PC-3 (cell line): ENCODE measurements around the gene CAPG. TPM values are rescaled to one million over a fixed set of nuclear protein-coding genes. Genes with fewer than 3 reads are reported as not detected.

Experiments
- ATAC-seq: fragments of 200-7000 bp; cut with Tn5 transposase; 2 replicates; pipeline ENCODE4 v1.9.1; 2020; ENCODE audit warnings: mild to moderate bottlenecking, moderate library complexity
- BruUV-seq: library from RNA; stranded (reverse); fragments of 400-500 nt; replicated peaks from 2 replicates; lab custom pipeline; 2021; lab: Mats Ljungman, UMichigan
- CTCF ChIA-PET: fragments of 300-600 bp; sonication (Branson Sonifier 250); formaldehyde crosslinking; loops from one replicate; lab custom pipeline; 2022; ENCODE audit warnings: antibody characterized with exemption; lab: Charles Lee
- POLR2A ChIA-PET: fragments of 300-600 bp; sonication (Branson Sonifier 250); formaldehyde crosslinking; loops from one replicate; lab custom pipeline; 2022; ENCODE audit warnings: antibody characterized with exemption; ENCODE audit not compliant: unreplicated experiment; lab: Charles Lee
- DNase-seq: peaks from one replicate; pipeline ENCODE4 v3.0.0-alpha.2; 2015
- H2AFZ ChIP-seq: fragments of 300-600 bp; sonication (generic); 2 replicates; pipeline ENCODE4 v1.6.0; 2016; ENCODE audit warnings: antibody characterized with exemption, low read length
- H3F3A ChIP-seq: fragments of 300-600 bp; sonication (generic); one replicate; pipeline ENCODE4 v1.6.0; 2017; ENCODE audit warnings: antibody characterized with exemption, low read length, control low read depth, mild to moderate bottlenecking; ENCODE audit not compliant: unreplicated experiment
- H3K27ac ChIP-seq: fragments of 300-600 bp; sonication (generic); 2 replicates; pipeline ENCODE4 v1.5.1; 2016; ENCODE audit warnings: mild to moderate bottlenecking, low read length
- H3K27me3 ChIP-seq: fragments of 300-600 bp; sonication (generic); 2 replicates; pipeline ENCODE4 v1.6.1; 2016; ENCODE audit warnings: low read length, mixed read lengths
- H3K36me3 ChIP-seq: fragments of 300-600 bp; sonication (generic); 2 replicates; pipeline ENCODE4 v1.6.1; 2016; ENCODE audit warnings: low read depth, mixed run types, low read length, mixed read lengths
- H3K4me1 ChIP-seq: fragments of 300-600 bp; sonication (generic); 2 replicates; pipeline ENCODE4 v1.5.1; 2016; ENCODE audit warnings: low read length; ENCODE audit not compliant: insufficient read depth
- H3K4me2 ChIP-seq: fragments of 300-600 bp; sonication (generic); 2 replicates; pipeline ENCODE4 v1.6.0; 2016; ENCODE audit warnings: low read length
- H3K4me3 ChIP-seq: fragments of 300-600 bp; sonication (generic); 2 replicates; pipeline ENCODE4 v1.5.1; 2016; ENCODE audit warnings: mild to moderate bottlenecking, low read length, mixed read lengths
- H3K79me2 ChIP-seq: fragments of 300-600 bp; sonication (generic); 2 replicates; pipeline ENCODE4 v1.6.1; 2017; ENCODE audit warnings: low read length, mixed read lengths
- H3K9ac ChIP-seq: fragments of 300-600 bp; sonication (generic); 2 replicates; pipeline ENCODE4 v1.6.0; 2016; ENCODE audit warnings: mild to moderate bottlenecking, low read length
- H3K9me2 ChIP-seq: fragments of 300-600 bp; sonication (generic); replicated peaks from 2 replicates; pipeline ENCODE4 v1.6.1; 2016; ENCODE audit warnings: mixed run types, low read length, mixed read lengths
- H3K9me3 ChIP-seq: fragments of 300-600 bp; sonication (generic); 2 replicates; pipeline ENCODE4 v1.6.1; 2016; ENCODE audit warnings: low read length, mixed read lengths
- H4K20me1 ChIP-seq: fragments of 300-600 bp; sonication (generic); 2 replicates; pipeline ENCODE4 v1.6.1; 2016; ENCODE audit warnings: low read length, mixed read lengths
- EZH2 ChIP-seq: fragments of 300-600 bp; sonication (generic); IDR thresholded peaks from one replicate; pipeline ENCODE4 v1.6.1; 2017; ENCODE audit warnings: antibody characterized with exemption, mild to moderate bottlenecking, low read length; ENCODE audit not compliant: unreplicated experiment
- EZH2phosphoT487 ChIP-seq: fragments of 300-600 bp; sonication (generic); IDR thresholded peaks from 2 replicates; pipeline ENCODE4 v1.6.1; 2018; ENCODE audit warnings: mild to moderate bottlenecking, antibody characterized with exemption, low read length, borderline replicate concordance
- intact Hi-C: fragments of 100-400 bp; cut with micrococcal nuclease; formaldehyde crosslinking; loops from 2 replicates; pipeline ENCODE4 v1.9.0; 2023
- total RNA-seq: library from RNA; depleted of rRNA; stranded (reverse); fragments of >200 nt; gene quantifications from 2 replicates; pipeline ENCODE4 v1.2.3, GENCODE V29; 2014
- TF ChIP-seq, protein P1 (sequence below): fragments of 300-600 bp; sonication (generic); conservative IDR thresholded peaks from 2 replicates; pipeline ENCODE4 v1.5.1; 2017; ENCODE audit warnings: antibody characterized with exemption, low read depth, mild to moderate bottlenecking, low read length

CAPG gene
- total RNA-seq, 1 experiment from 2014 or later, result 221 TPM

DNA sequence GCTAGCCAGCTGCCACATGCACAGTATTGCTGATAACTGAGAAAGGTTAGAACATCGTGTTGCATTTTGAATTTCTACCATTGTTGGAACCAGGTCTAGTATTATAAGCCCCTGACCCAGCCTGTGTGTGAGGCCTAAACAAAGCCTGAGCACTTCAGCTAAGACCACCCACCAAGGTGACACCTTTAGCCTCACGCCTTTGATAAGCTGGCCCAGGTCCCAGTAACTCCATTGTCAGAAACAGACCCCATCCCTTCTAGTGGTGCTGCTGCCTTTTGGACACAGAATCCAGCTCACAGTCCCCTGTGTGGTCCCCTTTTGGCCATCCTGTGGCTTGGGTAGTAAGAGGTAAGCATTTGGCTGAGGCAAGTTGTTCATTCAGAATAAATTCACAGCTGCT, 54.0 kb downstream of the CAPG start:
- Histone ChIP-seq H3K9me3 (no peaks in the 10 kb centered on the region), H2AFZ (no peak overlapping the region), H3F3A (no peaks in the 10 kb centered on the region), H3K79me2 (peaks cover 49% of the 10 kb centered on the region), H3K4me1 (peaks cover 32% of the 10 kb centered on the region), H3K36me3 (peaks cover 7% of the 10 kb centered on the region), H3K27me3 (no peaks in the 10 kb centered on the region), H3K4me3 (no peak overlapping the region), H3K27ac (no peak overlapping the region), H3K4me2 (no peak overlapping the region), H3K9me2 (no peaks in the 10 kb centered on the region), H3K9ac (no peak overlapping the region), H4K20me1 (peaks cover 12% of the 10 kb centered on the region; the same call in 1 of the 2 replicates)
- BruUV-seq, result no TSS peak
- TF ChIP-seq, protein P1, sequence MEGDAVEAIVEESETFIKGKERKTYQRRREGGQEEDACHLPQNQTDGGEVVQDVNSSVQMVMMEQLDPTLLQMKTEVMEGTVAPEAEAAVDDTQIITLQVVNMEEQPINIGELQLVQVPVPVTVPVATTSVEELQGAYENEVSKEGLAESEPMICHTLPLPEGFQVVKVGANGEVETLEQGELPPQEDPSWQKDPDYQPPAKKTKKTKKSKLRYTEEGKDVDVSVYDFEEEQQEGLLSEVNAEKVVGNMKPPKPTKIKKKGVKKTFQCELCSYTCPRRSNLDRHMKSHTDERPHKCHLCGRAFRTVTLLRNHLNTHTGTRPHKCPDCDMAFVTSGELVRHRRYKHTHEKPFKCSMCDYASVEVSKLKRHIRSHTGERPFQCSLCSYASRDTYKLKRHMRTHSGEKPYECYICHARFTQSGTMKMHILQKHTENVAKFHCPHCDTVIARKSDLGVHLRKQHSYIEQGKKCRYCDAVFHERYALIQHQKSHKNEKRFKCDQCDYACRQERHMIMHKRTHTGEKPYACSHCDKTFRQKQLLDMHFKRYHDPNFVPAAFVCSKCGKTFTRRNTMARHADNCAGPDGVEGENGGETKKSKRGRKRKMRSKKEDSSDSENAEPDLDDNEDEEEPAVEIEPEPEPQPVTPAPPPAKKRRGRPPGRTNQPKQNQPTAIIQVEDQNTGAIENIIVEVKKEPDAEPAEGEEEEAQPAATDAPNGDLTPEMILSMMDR, result no peak
- TF ChIP-seq EZH2, result no peak
- TF ChIP-seq EZH2phosphoT487, result no peak
- POLR2A ChIA-PET, result no interaction called here
- CTCF ChIA-PET, result no interaction called here
- no peak for DNase-seq
- intact Hi-C loops, result no loop called here
- no peak for ATAC-seq

DNA sequence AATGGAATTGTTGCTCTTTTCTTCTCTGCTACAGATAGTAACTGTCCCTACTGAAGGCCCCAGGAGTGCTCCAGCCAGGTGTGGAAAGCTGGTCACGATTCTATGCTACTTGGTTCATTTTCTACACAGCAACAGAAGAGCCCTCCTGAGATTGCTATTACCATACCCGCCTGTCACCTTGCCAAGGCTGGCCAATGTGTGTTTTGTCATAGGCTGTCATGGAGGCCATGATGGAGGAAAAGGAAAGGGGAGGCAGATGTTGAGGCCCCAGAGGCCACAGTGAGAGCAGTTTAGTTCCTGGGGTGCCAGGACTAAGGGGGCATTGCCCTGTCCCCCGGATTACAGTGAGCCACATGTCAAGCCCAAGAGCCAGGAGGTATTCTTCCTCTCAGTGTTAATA, 54.6 kb downstream of the CAPG start:
- TF ChIP-seq EZH2 (no peak), EZH2phosphoT487 (no peak)
- TF ChIP-seq, protein P1, result no peak
- Histone ChIP-seq H3K4me3 (peak overlapping the region; percentile 84), H3K9ac (peak overlapping the region; percentile 89), H3K4me2 (peak overlapping the region; percentile 93), H3K27ac (no peak overlapping the region), H3K27me3 (no peaks in the 10 kb centered on the region), H3K9me3 (no peaks in the 10 kb centered on the region), H3K4me1 (peaks cover 32% of the 10 kb centered on the region), H4K20me1 (peaks cover 12% of the 10 kb centered on the region; the same call in 1 of the 2 replicates), H3K9me2 (no peaks in the 10 kb centered on the region), H3F3A (no peaks in the 10 kb centered on the region), H2AFZ (peak overlapping the region; percentile 97), H3K79me2 (peaks cover 49% of the 10 kb centered on the region), H3K36me3 (peaks cover 13% of the 10 kb centered on the region)
- CTCF ChIA-PET, result no interaction called here
- intact Hi-C loops, result no loop called here
- BruUV-seq, result no TSS peak
- DNase-seq (no peak), ATAC-seq (no peak)
- POLR2A ChIA-PET, result no interaction called here

DNA sequence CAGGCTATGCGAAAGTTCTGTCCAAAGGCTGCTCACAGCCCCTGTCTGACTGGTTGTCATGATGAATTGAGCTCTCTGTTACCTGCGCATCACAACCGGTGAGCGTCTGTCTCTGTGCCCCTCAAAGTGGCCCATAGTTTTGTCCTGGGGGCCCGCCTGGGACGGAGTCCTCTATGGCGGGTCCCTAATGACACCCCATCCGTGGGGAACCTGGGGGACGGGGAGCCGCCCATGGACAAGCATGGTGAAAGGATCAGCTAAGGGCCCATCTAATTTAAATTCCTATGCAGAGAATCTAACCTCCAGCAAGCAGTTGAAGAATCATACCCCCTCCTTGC, 55.1 kb downstream of the CAPG start:
- TF ChIP-seq EZH2, result no peak
- no peak for TF ChIP-seq EZH2phosphoT487
- TF ChIP-seq, protein P1, result no peak
- H3K9ac ChIP-seq, result peak overlapping the region; percentile 89
- peaks cover 32% of the 10 kb centered on the region for H3K4me1 ChIP-seq
- H3K4me3 ChIP-seq, result peak overlapping the region; percentile 84
- H3K9me2 ChIP-seq, result no peaks in the 10 kb centered on the region
- H3K9me3 ChIP-seq, result no peaks in the 10 kb centered on the region
- H4K20me1 ChIP-seq, result peaks cover 12% of the 10 kb centered on the region; the same call in 1 of the 2 replicates
- DNase-seq (peak; percentile 14), ATAC-seq (no peak)
- H3K36me3 ChIP-seq, result peaks cover 17% of the 10 kb centered on the region
- peak overlapping the region; percentile 93 for H3K4me2 ChIP-seq
- H2AFZ ChIP-seq, result peak overlapping the region; percentile 97
- no peaks in the 10 kb centered on the region for H3K27me3 ChIP-seq
- H3F3A ChIP-seq, result no peaks in the 10 kb centered on the region
- BruUV-seq, result TSS peak; percentile 77
- no peak overlapping the region for H3K27ac ChIP-seq
- CTCF ChIA-PET, result interaction anchor here (0.6 kb wide), 1 partner anchor 179 kb away, joined by 3 read pairs; no protein-coding TSS in a partner anchor
- intact Hi-C loops, result no loop called here
- H3K79me2 ChIP-seq, result peaks cover 49% of the 10 kb centered on the region
- POLR2A ChIA-PET, result interaction anchor here (1.3 kb wide), 1 partner anchor 184 kb away, joined by 4 read pairs; the partner anchor contains the start of gene MAT2A
